ENCODE results near the gene AHCYL2.

DNA sequence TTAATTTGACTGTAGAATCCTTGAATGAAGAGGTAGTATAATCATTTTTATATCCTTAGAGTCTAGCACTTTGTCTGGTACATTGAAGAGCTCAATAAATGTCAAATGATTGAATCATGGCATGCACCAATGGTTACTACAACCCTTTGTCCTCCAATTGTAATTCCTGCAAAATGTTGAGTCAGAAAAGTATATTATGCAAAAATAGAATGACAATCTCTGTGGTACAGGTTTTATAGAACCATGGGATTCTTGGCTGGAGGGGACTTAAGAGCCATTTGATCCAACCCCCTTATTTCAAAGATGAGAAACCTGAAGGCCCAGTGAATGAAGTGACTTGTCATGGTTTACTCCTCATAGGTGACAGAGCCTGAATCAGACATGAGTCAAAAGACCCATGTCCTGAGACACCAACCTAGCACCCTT lies 246.6 kb downstream of the AHCYL2 start:
- no peak for TF ChIP-seq EZH2 (IDR thresholded peaks at IDR 0.05; ENCODE audit: borderline replicate concordance, low read length)
- TF ChIP-seq, protein P1, sequence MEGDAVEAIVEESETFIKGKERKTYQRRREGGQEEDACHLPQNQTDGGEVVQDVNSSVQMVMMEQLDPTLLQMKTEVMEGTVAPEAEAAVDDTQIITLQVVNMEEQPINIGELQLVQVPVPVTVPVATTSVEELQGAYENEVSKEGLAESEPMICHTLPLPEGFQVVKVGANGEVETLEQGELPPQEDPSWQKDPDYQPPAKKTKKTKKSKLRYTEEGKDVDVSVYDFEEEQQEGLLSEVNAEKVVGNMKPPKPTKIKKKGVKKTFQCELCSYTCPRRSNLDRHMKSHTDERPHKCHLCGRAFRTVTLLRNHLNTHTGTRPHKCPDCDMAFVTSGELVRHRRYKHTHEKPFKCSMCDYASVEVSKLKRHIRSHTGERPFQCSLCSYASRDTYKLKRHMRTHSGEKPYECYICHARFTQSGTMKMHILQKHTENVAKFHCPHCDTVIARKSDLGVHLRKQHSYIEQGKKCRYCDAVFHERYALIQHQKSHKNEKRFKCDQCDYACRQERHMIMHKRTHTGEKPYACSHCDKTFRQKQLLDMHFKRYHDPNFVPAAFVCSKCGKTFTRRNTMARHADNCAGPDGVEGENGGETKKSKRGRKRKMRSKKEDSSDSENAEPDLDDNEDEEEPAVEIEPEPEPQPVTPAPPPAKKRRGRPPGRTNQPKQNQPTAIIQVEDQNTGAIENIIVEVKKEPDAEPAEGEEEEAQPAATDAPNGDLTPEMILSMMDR (conservative IDR thresholded peaks at IDR 0.05 in 1 of 2, IDR thresholded peaks at IDR 0.05 in 1 of 2; ENCODE audit: extremely low read depth in 1 of 2, insufficient read depth in 1 of 2, low read depth in 1 of 2, low read length in 2 of 2): no peak
